Fibroblast of skin of right biceps (primary cell): ENCODE measurements around the gene CRHR2.

Experiments
- DNase-seq: peaks from one replicate; pipeline ENCODE4 v3.0.0-alpha.2; 2013

CRHR2 gene

DNA sequence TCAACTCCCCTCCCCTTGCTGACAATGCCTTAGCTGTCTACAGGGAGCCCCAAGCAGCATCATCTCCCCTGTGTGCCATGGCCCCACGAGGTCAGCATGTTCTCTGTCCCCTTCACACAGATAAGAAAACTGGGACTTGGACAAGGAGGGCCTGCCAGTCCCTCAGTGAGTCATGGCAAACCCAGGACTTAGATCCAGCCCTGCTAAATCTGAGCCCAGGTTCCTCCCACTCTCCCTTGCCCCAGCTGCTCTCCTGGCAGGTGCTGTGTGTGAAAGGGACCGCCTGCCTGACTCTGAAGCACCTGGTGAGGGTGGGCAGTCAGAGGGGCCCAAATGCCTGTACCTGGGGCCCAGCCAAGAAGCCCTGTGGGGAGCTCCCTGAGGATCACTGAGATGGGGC is 7.4 kb downstream of the CRHR2 start:
- no peak for DNase-seq

DNA sequence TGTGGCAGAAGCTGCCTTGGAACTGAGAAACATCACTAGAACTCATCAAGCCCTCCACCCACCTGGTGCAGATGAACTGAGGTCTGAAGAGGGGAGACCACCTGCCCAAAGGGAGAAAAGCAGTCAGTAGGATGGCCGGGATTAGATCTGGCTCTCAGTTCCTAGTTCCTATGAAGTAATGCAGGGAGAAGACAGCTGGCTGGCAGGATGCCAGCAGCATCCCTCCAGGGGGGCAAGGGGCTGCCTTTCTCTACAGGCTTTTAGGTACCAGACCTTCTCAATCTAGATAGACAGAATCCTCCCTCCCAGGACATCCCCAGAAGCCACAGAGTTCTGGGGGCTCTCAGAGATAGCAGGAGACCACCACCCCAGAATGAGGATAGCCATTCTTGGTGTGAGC is 7.8 kb downstream of the CRHR2 start:
- no peak for DNase-seq

DNA sequence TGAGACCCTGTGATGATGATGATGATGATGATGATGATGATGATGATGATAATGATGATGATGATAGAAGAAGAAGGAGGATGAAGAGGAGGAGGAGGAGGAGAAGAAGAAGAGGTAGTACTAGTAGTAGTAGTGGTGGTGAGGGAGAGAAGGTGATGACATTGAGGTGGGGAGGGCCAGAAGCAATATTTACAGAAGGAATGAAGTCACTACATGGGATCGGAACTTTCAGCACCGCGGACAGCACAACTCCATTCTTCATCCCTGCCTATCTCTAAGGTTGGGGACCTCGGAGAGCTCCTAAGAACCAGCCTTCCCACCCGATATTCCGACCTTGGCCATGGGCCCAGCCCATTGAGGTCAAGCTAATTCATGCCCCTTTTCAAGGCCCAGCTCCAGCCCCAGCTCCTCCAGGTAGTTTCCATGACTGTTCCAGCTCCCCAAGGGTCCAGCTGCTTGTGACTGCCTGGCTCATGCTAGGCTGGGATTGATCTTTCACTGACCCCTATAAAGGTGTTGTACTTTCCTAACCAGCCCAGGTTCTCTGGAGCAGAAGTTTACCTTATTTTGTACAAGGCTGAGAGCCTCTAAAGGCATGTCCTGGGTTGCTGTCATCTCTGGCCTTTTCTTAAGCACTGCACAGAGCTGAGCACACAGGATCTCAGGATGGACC is 10.3 kb downstream of the CRHR2 start:
- DNase-seq, result peak; percentile 73

DNA sequence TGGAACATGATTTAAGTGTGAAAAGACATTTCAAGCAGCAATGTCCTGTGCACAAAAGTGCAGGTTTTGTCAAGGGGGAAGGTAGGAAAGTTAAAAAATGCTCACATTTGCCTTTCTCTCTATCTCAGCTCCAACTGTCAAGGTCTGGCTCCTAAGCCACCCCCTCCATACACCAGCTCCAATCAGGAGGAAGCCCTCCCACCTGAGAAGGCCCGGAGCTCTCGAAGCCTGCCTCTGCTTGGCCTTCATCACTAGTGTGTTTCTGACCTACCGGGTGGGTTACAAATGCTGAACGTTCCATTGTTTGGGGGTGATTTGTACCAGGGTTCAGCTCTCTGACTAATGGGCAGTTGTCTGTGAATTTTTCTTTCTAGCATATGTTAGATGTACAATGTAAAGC is 14.2 kb downstream of the CRHR2 start:
- DNase-seq, result no peak

- DNase-seq, result no peak
Observed at GRCh38 chr7:30667172-30667571, 15.1 kb downstream of the CRHR2 start.

DNA sequence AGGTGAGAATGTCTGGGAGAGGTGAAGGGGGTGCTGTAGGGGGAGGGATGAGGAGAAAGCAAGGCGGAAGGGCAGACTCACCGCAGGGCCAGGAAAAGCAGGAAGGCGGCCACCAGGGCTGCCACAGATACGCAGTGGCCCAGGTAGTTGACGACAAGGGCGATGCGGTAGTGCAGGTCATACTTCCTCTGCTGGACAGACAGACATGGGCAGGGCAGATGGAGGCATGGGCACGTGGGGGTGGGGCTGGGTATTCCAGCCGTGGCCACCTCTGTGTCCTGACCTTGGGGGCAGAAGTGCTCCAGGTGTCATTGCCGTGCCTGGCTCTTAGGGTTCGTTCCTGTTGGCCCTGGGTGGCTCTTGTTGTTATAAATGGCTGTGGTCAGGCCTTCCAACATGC is 16.8 kb downstream of the CRHR2 start:
- DNase-seq, result no peak

GRCh38 chr7:30665043-30665442 is 17.2 kb downstream of the CRHR2 start:
- no peak for DNase-seq

GRCh38 chr7:30664184-30664885 is 17.9 kb downstream of the CRHR2 start:
- no peak for DNase-seq

- no peak for DNase-seq
Observed at GRCh38 chr7:30663414-30663813, 18.8 kb downstream of the CRHR2 start.

DNA sequence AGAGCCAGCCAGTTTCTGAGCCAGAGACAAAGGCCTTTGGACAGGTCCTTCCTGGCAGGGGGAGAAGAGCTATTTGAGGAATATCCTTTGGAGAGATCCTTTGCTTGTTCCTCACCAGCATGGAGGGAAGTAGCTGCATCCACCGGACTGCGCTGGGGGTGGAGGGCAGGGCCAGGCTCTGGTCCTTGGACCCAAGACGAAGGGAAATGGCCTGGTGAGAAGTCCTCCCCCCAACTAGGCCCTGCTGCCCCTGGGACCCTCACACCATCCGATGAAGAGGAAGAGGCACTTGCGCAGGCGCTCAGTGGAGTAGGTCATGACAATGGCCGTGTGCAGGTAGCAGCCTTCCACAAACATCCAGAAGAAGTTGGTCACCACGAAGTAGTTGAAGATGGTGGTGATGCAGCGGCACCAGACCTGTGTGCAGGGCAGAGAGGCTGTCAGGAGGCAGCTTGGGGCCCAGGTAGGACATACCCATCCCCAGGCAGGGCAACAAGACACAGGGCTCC is 19.8 kb downstream of the CRHR2 start:
- DNase-seq, result no peak

DNA sequence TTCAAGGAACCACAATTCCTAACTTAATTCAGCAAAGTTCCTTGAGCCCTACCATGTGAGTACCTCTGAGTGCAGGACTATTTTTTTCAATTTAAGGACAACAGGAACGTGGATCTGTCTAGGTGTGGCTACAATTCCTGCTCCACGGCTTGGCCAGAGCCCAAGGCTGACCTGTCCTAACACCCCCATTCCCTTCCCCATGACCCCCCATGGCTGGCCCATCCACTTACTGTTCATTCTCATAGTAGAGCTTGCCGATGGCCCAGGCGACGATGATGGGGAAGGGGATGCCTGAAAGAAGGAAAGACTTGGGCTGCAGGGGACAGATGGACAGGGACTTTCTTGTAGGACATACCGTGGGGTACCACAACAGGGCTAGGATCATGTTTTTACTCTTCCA is 20.3 kb downstream of the CRHR2 start:
- DNase-seq, result no peak

GRCh38 chr7:30660331-30661255 is 21.7 kb downstream of the CRHR2 start:
- no peak for DNase-seq

DNA sequence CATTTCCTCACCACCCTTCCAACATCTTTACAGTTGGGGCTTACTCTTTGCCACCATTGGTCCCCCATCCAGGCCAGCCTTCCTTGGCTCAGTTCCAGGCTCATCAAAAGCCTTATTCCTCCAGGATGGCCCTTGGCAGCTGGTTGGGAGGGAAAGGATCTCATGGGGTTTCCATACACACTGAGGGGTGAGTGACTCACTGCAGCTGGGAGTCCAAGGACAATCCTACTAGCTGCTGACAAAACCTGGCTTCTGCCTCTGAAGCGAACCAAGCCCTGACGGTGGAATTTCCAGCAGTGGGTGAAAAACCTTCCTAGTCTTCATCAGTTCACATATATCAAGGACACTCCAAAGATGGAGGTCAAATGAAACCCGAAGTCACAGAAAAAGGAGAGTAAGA is 22.9 kb downstream of the CRHR2 start:
- DNase-seq, result peak; percentile 33

GRCh38 chr7:30658479-30659074 is 23.7 kb downstream of the CRHR2 start:
- DNase-seq, result no peak

DNA sequence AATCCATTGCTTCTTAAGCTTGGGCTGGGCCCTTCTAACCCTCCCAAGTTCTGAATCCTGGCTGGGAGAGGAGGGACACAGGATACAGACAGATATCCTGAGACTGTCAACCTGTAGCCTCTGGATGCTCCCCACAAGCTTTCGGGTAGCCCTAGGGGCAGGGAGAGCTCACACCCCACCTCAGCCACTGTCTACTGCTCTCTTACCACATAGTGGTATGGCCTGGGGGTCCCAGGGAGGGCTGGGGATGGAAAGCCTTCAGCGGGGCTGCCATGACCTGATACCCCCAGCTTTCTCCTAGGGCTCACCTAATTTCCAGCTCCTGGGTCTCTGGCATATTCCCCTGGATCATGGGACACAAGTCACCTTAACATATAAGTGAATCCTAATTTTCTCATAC is 25.1 kb downstream of the CRHR2 start:
- no peak for DNase-seq

DNA sequence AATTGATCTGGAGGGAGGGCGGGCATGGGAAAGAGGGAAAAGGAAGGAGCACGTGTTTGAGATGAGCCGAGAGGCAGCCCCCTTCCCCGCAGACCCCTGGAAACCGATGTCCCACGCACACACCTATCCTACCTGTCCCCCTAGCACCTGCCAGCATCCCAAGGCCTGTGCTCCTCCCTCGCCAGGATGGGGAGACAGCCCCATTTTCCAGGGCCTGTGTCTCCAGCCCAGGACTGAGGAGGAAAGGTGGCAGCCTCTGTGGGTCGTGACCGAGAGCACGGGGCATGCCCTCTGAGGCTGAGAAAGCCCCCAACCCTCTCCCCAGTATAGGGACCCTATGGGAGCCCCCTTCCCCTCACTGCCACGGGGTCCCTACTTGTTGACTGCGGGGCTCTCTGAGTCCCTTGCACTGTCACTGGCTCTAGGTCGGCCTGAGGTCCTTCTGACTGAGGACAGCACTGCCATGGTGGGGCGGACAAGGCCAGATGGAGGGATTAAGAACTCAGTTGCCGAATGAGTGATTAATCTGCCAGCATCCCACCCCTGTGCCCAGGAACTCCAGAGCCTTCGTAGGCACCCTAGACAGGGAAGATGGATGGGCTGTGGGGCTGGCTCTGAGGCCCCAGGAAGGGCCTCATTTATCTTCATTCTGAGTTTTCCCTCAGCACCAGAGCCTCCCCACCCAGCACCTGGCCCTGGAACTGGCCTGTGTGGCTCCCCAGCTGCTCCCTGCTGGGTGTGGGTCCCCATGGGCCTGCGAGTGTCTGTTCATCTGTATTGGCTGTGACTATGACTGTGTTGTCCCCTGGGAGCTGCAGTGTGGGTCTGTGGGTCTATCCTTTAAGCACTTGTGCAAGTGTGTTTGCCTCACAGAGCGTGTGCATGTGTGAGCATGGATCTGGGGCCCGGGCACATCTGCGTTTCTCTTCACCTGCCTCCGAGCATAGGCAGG is 26.0 kb downstream of the CRHR2 start:
- no peak for DNase-seq

DNA sequence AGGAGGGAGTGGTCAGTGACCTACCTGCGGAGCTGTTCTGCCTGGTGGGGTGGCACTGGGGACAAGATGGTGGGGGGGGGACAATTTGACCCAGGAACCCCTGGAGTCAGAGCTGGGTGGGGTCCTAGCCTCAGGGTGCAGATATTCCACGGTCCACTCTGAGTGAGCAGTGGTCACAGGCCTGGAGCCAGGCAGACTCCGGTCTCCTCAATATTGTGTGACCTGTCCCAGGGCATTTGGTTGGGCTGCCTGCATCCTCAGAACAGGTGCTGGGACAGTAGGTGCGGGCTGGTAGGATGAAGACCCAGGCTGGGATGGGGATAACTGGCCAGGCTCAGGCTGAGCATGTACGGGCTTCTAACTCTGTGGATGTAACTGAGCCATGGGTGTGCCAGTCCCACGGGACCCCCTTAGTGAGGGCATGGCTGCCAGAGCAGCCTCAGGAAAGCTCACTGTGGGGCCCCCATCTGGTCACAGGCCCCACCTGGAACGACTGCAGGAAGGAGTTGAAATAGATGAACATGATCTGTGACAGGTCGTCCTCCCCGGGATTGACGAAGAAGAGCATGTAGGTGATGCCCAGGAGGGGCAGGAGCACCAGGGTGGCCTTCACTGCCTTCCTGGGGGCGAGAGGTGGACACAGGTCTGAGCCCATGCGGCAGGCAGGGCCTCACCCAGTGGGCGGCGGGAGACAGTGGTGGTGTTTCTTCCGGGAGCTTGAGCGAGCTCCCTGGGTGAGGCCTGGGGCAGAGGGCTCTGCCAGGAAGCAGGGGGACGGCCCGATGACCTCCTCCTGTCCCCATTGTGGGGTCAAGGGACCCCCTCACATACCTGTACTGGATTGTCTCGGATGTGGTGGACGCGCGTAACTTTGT is 26.9 kb downstream of the CRHR2 start:
- no peak for DNase-seq

DNA sequence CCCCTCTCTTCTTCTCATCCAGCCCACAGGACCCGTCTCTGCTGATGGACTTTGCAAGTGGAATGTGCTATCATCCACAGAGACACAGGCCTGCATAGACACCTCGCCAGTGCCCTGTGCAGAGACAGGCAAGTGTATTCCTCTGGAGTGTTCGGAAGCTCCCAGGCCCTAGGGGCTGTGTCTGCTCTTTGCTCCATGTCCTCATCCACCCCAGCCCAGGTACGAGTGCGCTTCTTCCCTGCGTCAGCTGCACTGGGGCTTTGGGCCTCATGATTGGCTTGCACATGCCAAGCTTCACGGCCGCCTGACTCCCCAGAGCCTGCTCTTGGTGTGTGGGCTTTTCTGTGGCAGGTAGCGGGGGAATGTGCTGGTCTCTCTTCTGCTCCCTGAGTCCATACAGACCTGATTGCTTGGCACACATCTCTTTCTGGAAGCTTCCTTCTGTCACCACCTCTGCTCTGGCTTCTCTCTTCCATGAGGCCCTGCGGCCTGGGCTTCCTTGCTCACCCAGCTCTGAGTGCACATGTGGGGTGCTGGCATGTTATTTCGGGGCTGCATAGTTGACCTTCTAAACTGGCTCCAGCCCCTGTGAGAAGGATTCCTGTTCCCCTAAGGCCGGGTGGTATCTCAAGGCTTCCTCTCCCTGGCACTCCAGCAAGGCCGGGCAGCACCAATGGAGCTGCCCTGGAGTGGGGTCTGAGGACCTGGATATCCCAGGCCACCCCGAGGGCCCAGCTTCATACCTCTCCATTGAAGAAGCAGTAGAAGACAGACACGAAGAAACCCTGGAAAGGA is 27.8 kb downstream of the CRHR2 start:
- no peak for DNase-seq

DNA sequence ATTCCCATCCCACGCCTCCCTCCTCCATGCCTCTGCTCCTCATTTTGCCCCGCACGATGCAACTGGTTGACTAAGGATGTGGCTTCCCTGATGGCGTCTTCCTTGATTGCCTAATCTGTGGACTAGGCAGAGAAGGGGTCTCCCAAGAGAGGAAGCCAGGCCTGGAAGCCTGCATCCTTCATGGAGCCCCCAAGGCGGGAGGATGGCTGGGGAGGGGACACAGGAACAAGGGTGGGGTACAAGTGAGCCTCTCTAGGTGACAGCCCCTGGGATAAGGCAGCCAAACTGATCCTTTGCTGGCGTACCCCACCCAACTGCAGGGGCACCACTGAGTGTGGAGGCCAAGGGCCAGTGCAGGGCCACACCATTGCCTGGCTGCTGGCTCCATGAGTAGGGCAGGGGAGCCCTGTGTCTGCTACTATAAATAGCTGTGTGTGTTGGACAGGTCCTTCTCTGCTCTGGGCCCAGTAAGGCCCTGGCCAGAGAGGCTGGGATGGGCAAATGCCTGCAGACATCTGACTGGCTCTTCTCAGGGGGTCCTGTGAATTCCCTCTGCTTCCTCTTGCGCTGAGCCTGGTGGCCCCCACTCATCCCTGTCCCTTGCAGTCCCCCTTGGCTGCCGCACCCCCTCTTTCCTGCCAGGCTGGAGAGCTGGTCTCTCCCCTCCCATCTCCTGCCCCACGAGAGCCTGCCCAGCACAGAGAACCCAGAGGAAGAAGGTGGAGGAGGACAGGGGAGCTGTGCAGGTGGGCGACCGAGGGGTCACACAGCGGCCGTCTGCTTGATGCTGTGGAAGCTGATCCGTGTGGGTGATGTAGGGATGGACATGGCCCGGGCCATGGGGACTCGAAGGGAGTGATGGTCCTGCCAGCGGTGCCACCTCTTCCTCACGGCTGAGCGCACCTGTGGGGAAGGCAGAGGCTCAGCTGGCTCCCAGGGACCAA is 29.3 kb downstream of the CRHR2 start:
- no peak for DNase-seq
